Measurements from ENCODE around the gene HSPA9. TPM values are rescaled to one million over a fixed set of nuclear protein-coding genes. Genes with fewer than 3 reads are reported as not detected.

HSPA9 gene
- total and polyA plus RNA-seq, 2 experiments from 2014 or later = 225 to 380 TPM

DNA sequence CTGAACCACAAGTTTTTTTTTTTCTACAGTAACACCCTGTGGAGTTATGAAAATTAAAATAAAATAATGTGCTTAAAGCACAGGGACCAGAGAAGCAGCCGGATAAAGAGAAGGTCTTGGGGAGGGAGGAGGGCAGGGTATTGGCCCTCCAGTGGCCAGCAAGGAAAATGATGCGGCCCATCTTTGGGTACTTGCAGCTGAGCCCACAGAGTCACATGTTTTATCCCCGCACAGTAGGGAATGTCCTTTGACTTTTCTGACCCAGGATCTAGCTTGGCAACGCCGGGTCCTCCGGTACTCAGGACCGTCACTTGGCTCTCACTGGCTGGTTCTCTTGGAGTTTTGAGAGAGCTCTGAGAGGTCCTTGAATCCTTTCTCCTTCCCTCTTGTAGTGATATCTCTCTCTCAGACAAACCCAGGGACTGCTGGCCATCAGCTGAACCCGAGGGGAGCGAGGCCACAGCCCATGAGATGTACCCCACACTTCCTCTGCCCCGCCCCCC lies 35.3 kb upstream of the HSPA9 start:
- Histone ChIP-seq H3K9me2 (ENCODE audit: insufficient read depth) (no peaks in the 10 kb centered on the region), H3K79me2 (ENCODE audit: insufficient read depth) (no peaks in the 10 kb centered on the region), H3K36me3 (ENCODE audit: low read depth) (no peaks in the 10 kb centered on the region), H3K4me1 (ENCODE audit: insufficient read depth) (peaks cover 21% of the 10 kb centered on the region), H4K20me1 (ENCODE audit: insufficient read depth) (no peaks in the 10 kb centered on the region), H3K4me3 (no peak overlapping the region), H3K27me3 (replicated peaks; ENCODE audit: insufficient read depth) (no peaks in the 10 kb centered on the region; the same call in 1 of the 2 replicates), H3F3A (ENCODE audit: insufficient read depth) (0 out of 2 replicates have a peak, but pooled peaks cover 7% of the 10 kb centered on the region), H2AFZ (peak overlapping the region; percentile 80; the same call in 1 of the 2 replicates), H3K4me2 (ENCODE audit: unreplicated experiment) (no peak overlapping the region), H3K9ac (no peak overlapping the region), H3K9me3 (ENCODE audit: low read depth) (no peaks in the 10 kb centered on the region), H3K27ac (no peak overlapping the region)
- in situ Hi-C loops (cut with MboI) = no loop called here
- WGBS, 2 experiments (ENCODE audit: low coverage in 1 of 2, low lambda C conversion rate in 2 of 2, missing lambda C conversion rate in 2 of 2) = 66 to 72% methylated on average over 10 of the region's 10 CpGs
- DNase-seq = peak; percentile 16
- TF ChIP-seq EZH2 (IDR thresholded peaks at IDR 0.05; ENCODE audit: insufficient read depth, poor library complexity, severe bottlenecking) (no peak), EZH2phosphoT487 (IDR thresholded peaks at IDR 0.05; ENCODE audit: insufficient read depth, low read depth) (no peak)

DNA sequence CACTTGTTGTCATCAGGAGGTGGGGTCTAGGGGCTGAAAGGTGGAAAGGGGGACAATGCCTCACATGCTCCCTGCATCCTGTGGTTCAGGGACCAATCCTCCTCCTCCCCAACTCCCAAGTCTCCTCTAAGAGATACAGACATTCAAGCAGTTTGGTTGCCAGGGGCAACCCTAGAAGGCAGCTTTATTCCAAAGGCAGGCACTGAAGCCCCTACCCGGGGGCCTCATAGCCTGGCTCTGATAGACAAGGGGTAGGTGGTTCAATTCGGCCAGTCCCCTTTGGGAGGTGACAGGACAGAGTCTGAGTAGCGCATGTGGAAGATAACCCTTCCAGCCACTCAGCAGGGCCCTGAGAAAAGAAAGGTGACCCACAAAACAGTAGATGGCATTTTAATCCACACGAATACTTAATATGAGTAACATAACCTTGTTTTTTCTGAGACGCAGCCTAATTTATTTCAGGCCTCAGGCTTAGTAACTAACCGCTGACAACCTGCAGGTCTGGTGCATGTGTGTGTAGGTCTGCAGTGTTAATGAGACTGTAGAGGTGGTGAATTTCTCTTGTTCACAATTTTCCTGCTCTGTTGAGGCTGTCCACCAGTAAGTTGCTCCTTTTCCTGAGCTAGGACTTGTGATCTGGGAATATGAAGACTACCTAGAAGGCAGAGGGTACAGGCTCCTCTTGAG lies 31.3 kb upstream of the HSPA9 start:
- Histone ChIP-seq H2AFZ (no peak overlapping the region), H3K4me1 (ENCODE audit: insufficient read depth) (peaks cover 16% of the 10 kb centered on the region), H3K9me2 (ENCODE audit: insufficient read depth) (no peaks in the 10 kb centered on the region), H3F3A (ENCODE audit: insufficient read depth) (0 out of 2 replicates have a peak, but pooled peaks cover 7% of the 10 kb centered on the region), H3K27me3 (replicated peaks; ENCODE audit: insufficient read depth) (no peaks in the 10 kb centered on the region; the same call in 1 of the 2 replicates), H3K4me3 (no peak overlapping the region), H3K4me2 (ENCODE audit: unreplicated experiment) (no peak overlapping the region), H3K9ac (no peak overlapping the region), H4K20me1 (ENCODE audit: insufficient read depth) (no peaks in the 10 kb centered on the region), H3K27ac (no peak overlapping the region), H3K36me3 (ENCODE audit: low read depth) (no peaks in the 10 kb centered on the region), H3K9me3 (ENCODE audit: low read depth) (no peaks in the 10 kb centered on the region), H3K79me2 (ENCODE audit: insufficient read depth) (no peaks in the 10 kb centered on the region)
- no peak for DNase-seq
- in situ Hi-C loops (cut with MboI) = no loop called here
- WGBS, 2 experiments (ENCODE audit: low coverage in 1 of 2, low lambda C conversion rate in 2 of 2, missing lambda C conversion rate in 2 of 2) = 55 to 64% methylated on average over 6 of the region's 6 CpGs
- TF ChIP-seq EZH2 (IDR thresholded peaks at IDR 0.05; ENCODE audit: insufficient read depth, poor library complexity, severe bottlenecking) = no peak
- TF ChIP-seq EZH2phosphoT487 (IDR thresholded peaks at IDR 0.05; ENCODE audit: insufficient read depth, low read depth) = no peak

DNA sequence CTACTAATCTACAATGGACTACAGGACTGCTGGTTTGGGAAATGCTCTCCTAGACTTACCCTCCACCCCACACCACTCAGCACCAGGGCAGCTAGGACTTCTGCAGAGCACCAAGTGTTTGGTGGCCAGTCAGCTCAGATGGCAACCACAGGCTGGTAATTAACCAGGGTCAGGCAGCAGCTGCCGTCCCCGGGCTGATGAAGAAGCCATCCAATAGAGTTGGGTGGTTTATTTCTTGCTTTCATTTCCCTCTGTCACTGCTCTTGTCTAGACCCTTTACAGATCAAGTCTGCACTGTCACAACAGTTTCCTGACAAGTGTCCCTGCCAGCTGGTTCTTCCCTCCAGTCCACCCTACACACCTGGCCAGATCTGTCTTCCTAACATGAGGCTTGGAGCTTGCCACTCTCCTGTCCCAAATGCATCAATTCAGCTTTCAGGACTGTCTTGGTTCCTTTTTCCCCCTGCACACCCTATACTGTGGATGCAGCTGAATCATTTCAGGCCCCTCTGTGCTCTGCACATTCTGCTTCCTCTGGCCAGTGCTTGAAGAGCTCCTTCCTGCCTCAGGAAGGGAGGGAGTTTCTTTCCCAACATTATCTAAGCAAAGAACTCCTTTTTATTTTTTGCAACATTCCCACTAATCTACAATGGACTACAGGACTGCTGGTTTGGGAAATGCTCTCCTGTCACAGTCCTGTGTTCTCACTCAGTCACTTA lies 30.2 kb upstream of the HSPA9 start:
- Histone ChIP-seq H3K27ac (no peak overlapping the region), H3K79me2 (ENCODE audit: insufficient read depth) (no peaks in the 10 kb centered on the region), H3K9ac (no peak overlapping the region), H2AFZ (no peak overlapping the region), H3K36me3 (ENCODE audit: low read depth) (no peaks in the 10 kb centered on the region), H3K27me3 (replicated peaks; ENCODE audit: insufficient read depth) (no peaks in the 10 kb centered on the region; the same call in 1 of the 2 replicates), H3K4me1 (ENCODE audit: insufficient read depth) (peaks cover 14% of the 10 kb centered on the region), H4K20me1 (ENCODE audit: insufficient read depth) (no peaks in the 10 kb centered on the region), H3K9me2 (ENCODE audit: insufficient read depth) (no peaks in the 10 kb centered on the region), H3K4me2 (ENCODE audit: unreplicated experiment) (no peak overlapping the region), H3F3A (ENCODE audit: insufficient read depth) (0 out of 2 replicates have a peak, but pooled peaks cover 7% of the 10 kb centered on the region), H3K4me3 (no peak overlapping the region), H3K9me3 (ENCODE audit: low read depth) (no peaks in the 10 kb centered on the region)
- 41 to 52% methylated on average over 2 of the region's 2 CpGs for WGBS, 2 experiments (ENCODE audit: low coverage in 1 of 2, low lambda C conversion rate in 2 of 2, missing lambda C conversion rate in 2 of 2)
- no peak for DNase-seq
- no peak for TF ChIP-seq EZH2phosphoT487 (IDR thresholded peaks at IDR 0.05; ENCODE audit: insufficient read depth, low read depth)
- TF ChIP-seq EZH2 (IDR thresholded peaks at IDR 0.05; ENCODE audit: insufficient read depth, poor library complexity, severe bottlenecking) = no peak
- in situ Hi-C loops (cut with MboI) = no loop called here

DNA sequence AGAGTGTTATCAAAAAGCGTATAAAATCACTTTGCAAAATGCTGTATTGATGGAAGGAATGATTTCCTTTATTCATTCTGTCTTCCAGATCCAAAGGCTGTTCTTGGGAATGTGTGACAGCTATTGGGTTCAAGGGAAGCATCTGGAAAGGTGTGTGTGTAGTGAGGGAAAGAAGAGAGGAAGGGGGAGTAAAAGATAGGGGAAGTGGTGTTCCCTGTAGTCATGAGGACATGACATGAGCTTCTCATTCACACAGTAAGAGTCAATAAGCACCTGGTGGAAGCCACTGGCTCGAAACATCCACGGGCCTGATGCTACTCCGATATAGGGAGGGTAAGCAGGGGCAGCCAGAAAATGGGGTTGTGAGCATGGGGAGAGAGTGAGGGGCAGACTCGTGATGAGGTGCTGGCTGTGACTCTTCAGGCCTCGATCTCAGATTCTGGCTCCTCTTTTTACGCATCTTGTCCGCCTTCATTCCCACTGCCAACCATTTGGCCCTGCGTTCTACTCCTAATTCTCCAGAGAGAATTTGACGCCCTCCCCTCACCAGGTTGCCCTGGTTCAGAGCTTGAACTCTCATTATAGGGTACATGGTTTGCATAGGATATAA lies 29.1 kb upstream of the HSPA9 start:
- DNase-seq = no peak
- TF ChIP-seq EZH2 (IDR thresholded peaks at IDR 0.05; ENCODE audit: insufficient read depth, poor library complexity, severe bottlenecking) (no peak), EZH2phosphoT487 (IDR thresholded peaks at IDR 0.05; ENCODE audit: insufficient read depth, low read depth) (no peak)
- 72 to 80% methylated on average over 10 of the region's 10 CpGs for WGBS, 2 experiments (ENCODE audit: low coverage in 1 of 2, low lambda C conversion rate in 2 of 2, missing lambda C conversion rate in 2 of 2)
- Histone ChIP-seq H3F3A (ENCODE audit: insufficient read depth) (0 out of 2 replicates have a peak, but pooled peaks cover 3% of the 10 kb centered on the region), H3K4me1 (ENCODE audit: insufficient read depth) (peaks cover 4% of the 10 kb centered on the region; the same call in 1 of the 2 replicates), H3K79me2 (ENCODE audit: insufficient read depth) (no peaks in the 10 kb centered on the region), H3K4me3 (no peak overlapping the region), H3K4me2 (ENCODE audit: unreplicated experiment) (no peak overlapping the region), H3K36me3 (ENCODE audit: low read depth) (no peaks in the 10 kb centered on the region), H3K9me2 (ENCODE audit: insufficient read depth) (no peaks in the 10 kb centered on the region), H3K9me3 (ENCODE audit: low read depth) (no peaks in the 10 kb centered on the region), H4K20me1 (ENCODE audit: insufficient read depth) (no peaks in the 10 kb centered on the region), H2AFZ (no peak overlapping the region), H3K27ac (no peak overlapping the region), H3K9ac (no peak overlapping the region), H3K27me3 (replicated peaks; ENCODE audit: insufficient read depth) (no peaks in the 10 kb centered on the region; the same call in 1 of the 2 replicates)
- in situ Hi-C loops (cut with MboI) = no loop called here

Data from GM23248 (cell line).